Endothelial cell of umbilical vein (primary cell): ENCODE measurements around the gene NLGN1. TPM values are rescaled to one million over a fixed set of nuclear protein-coding genes. Genes with fewer than 3 reads are reported as not detected.

Experiments
- BruUV-seq: library from RNA; stranded (reverse); fragments of 400-500 nt; replicated peaks from 2 replicates; lab custom pipeline; 2021; lab: Mats Ljungman, UMichigan
- CTCF ChIA-PET: fragments of 300-600, 350-600 bp; sonication (Branson Sonifier 250); formaldehyde crosslinking; loops from one replicate; lab custom pipeline; 2021; ENCODE audit warnings: antibody characterized with exemption, inconsistent platforms; lab: Charles Lee
- POLR2A ChIA-PET: fragments of 300-600, 350-600 bp; sonication (Branson Sonifier 250); formaldehyde crosslinking; loops from one replicate; lab custom pipeline; 2021; ENCODE audit warnings: antibody characterized with exemption, inconsistent platforms; lab: Charles Lee
- DNase-seq: peaks from one replicate; pipeline ENCODE4 v3.0.0-alpha.2; 2011; ENCODE audit warnings: low read depth, low spot score
- FAIRE-seq: peaks from 2 replicates; lab custom pipeline; 2011; peaks lifted over from hg19 to GRCh38; lab: Jason Lieb, UNC
- H2AFZ ChIP-seq: 2 replicates; pipeline ENCODE4 v1.6.0; 2012; ENCODE audit warnings: low read depth, low read length, control low read depth, inconsistent platforms
- H3K27ac ChIP-seq: 2 replicates; pipeline ENCODE4 v1.5.1; 2011; ENCODE audit warnings: low read depth, mild to moderate bottlenecking, control low read depth, low read length, moderate library complexity; ENCODE audit not compliant: insufficient read depth
- H3K27me3 ChIP-seq, 2 experiments: 2 replicates each; pipeline versions ENCODE4 v1.6.0 to v1.6.1; 2011; ENCODE audit warnings: low read length in 2 of 2, mixed read lengths in 1 of 2; ENCODE audit not compliant: control insufficient read depth in 2 of 2, insufficient read depth in 2 of 2
- H3K36me3 ChIP-seq, 2 experiments: 2 replicates in 1 of 2; 3 replicates in 1 of 2; pipeline ENCODE4 v1.5.1; 2011; ENCODE audit warnings: low read length in 2 of 2, mild to moderate bottlenecking in 1 of 2, moderate library complexity in 1 of 2; ENCODE audit not compliant: control insufficient read depth in 2 of 2, insufficient read depth in 2 of 2; ENCODE audit errors: extremely low read depth in 1 of 2
- H3K4me1 ChIP-seq: 3 replicates; pipeline ENCODE4 v1.5.1; 2011; ENCODE audit warnings: mild to moderate bottlenecking, low read length; ENCODE audit not compliant: control insufficient read depth, insufficient read depth; ENCODE audit errors: extremely low read depth
- H3K4me2 ChIP-seq: 2 replicates; pipeline ENCODE4 v1.6.1; 2011; ENCODE audit warnings: low read length, control low read depth, mixed read lengths; ENCODE audit not compliant: insufficient read depth
- H3K4me3 ChIP-seq, 3 experiments: fragments of 200-600 bp in 1 of 3; sonication (generic), shearing (Covaris generic) in 1 of 3; replicated peaks in 1 of 3; 2 replicates each; pipeline ENCODE4 v1.5.1; 2011 to 2016; ENCODE audit warnings: control low read depth in 3 of 3, low read length in 3 of 3, mild to moderate bottlenecking in 2 of 3, inconsistent platforms in 1 of 3, low read depth in 1 of 3, moderate library complexity in 1 of 3; ENCODE audit not compliant: insufficient read depth in 1 of 3
- H3K79me2 ChIP-seq: 2 replicates; pipeline ENCODE4 v1.6.0; 2012; ENCODE audit warnings: low read length, inconsistent platforms; ENCODE audit not compliant: control insufficient read depth, insufficient read depth
- H3K9ac ChIP-seq: replicated peaks from 2 replicates; pipeline ENCODE3; 2011; ENCODE audit warnings: low read length, control low read depth; ENCODE audit not compliant: insufficient read depth; ENCODE audit errors: extremely low read depth
- H3K9me1 ChIP-seq: replicated peaks from 3 replicates; pipeline ENCODE4 v1.6.0; 2011; ENCODE audit warnings: mild to moderate bottlenecking, low read length; ENCODE audit not compliant: control insufficient read depth, insufficient read depth; ENCODE audit errors: extremely low read depth
- H3K9me3 ChIP-seq: replicated peaks from 2 replicates; pipeline ENCODE4 v1.5.1; 2012; ENCODE audit warnings: low read length, inconsistent platforms; ENCODE audit not compliant: control insufficient read depth, insufficient read depth
- H4K20me1 ChIP-seq: replicated peaks from 2 replicates; pipeline ENCODE3; 2011; ENCODE audit warnings: mild to moderate bottlenecking, low read length; ENCODE audit not compliant: control insufficient read depth, insufficient read depth; ENCODE audit errors: extremely low read depth
- CTCF ChIP-seq, 2 donors: IDR thresholded peaks; 1 replicate in 1 of 2; 2 replicates in 1 of 2; pipeline ENCODE4 v1.5.1; 2011; ENCODE audit warnings: low read length in 2 of 2, mild to moderate bottlenecking in 2 of 2, moderate library complexity in 2 of 2, control low read depth in 1 of 2, inconsistent platforms in 1 of 2, low read depth in 1 of 2; ENCODE audit not compliant: insufficient read depth in 1 of 2; ENCODE audit errors: extremely low read depth in 1 of 2
- EZH2 ChIP-seq: IDR thresholded peaks from 2 replicates; pipeline ENCODE4 v1.6.1; 2012; ENCODE audit warnings: borderline replicate concordance, low read depth, mild to moderate bottlenecking, moderate library complexity, low read length, inconsistent platforms; ENCODE audit not compliant: severe bottlenecking
- FOS ChIP-seq: IDR thresholded peaks from 2 replicates; pipeline ENCODE4 v1.6.1; 2011; ENCODE audit warnings: mild to moderate bottlenecking, low read length, moderate library complexity, borderline replicate concordance; ENCODE audit not compliant: insufficient read depth
- GATA2 ChIP-seq: IDR thresholded peaks from 2 replicates; pipeline ENCODE4 v1.7.0; 2011; ENCODE audit warnings: low read depth, mild to moderate bottlenecking, moderate library complexity, mixed read lengths, low read length; ENCODE audit not compliant: insufficient read length, insufficient read depth
- JUN ChIP-seq: IDR thresholded peaks from 2 replicates; pipeline ENCODE4 v1.6.1; 2011; ENCODE audit warnings: borderline replicate concordance, low read depth; ENCODE audit not compliant: insufficient read length, insufficient read depth
- MAX ChIP-seq: IDR thresholded peaks from 2 replicates; pipeline ENCODE4 v1.6.1; 2011; ENCODE audit not compliant: insufficient read depth, insufficient read length
- MYC ChIP-seq: IDR thresholded peaks from one replicate; pipeline ENCODE4 v1.6.1; 2011; ENCODE audit warnings: mild to moderate bottlenecking, low read depth, low read length
- POLR2A ChIP-seq: IDR thresholded peaks from 2 replicates; pipeline ENCODE4 v1.6.1; 2012; ENCODE audit warnings: low read depth, mild to moderate bottlenecking, control low read depth, low read length
- POLR2AphosphoS5 ChIP-seq: IDR thresholded peaks from 2 replicates; pipeline ENCODE4 v1.6.1; 2012; ENCODE audit warnings: low read depth, mild to moderate bottlenecking, control low read depth, low read length, moderate library complexity; ENCODE audit not compliant: insufficient read depth
- dilution Hi-C: fragments of 300-500 bp; cut with MboI; formaldehyde crosslinking; loops from one replicate; pipeline ENCODE4 v1.15.0; 2019; ENCODE audit warnings: low sequenced_read_pairs; ENCODE audit not compliant: extremely low pct_ligation_motif_present
- intact Hi-C: fragments of 100-400 bp; cut with micrococcal nuclease; formaldehyde crosslinking; loops from one replicate; pipeline ENCODE4 v1.10.0; 2022
- polyA plus RNA-seq, 4 experiments: library from polyadenylated mRNA; depleted of rRNA in 3 of 4; stranded (reverse) in 3 of 4; unstranded in 1 of 4; fragments of >200 nt; gene quantifications; 2 replicates each; pipeline versions ENCODE4 v1.2.1 to v1.2.3, GENCODE V29; 2011 to 2012; ENCODE audit warnings: missing spikeins in 1 of 4
- total RNA-seq: library from RNA; stranded (reverse); gene quantifications from 2 replicates; pipeline ENCODE4 v1.2.3, GENCODE V29; 2021

The NLGN1 gene
- total and polyA plus RNA-seq, 2 donors (not counting 3 experiments of a cell fraction or from before 2014, with no cell fraction given): 7.9 to 16.3 TPM

GRCh38 chr3:173706630-173707029, 309.1 kb downstream of the NLGN1 start:
- Histone ChIP-seq H2AFZ (no peak overlapping the region), H3K4me2 (no peak overlapping the region), H3K27me3 (no peaks in the 10 kb centered on the region), H3K4me1 (no peaks in the 10 kb centered on the region), H3K79me2 (no peaks in the 10 kb centered on the region), H3K27ac (no peak overlapping the region), H3K9me1 (peaks cover 2% of the 10 kb centered on the region), H3K36me3 (no peaks in the 10 kb centered on the region), H4K20me1 (no peaks in the 10 kb centered on the region), H3K9ac (no peak overlapping the region), H3K9me3 (no peaks in the 10 kb centered on the region), H3K4me3 (no peak overlapping the region)
- ChIA-PET CTCF (no interaction called here), POLR2A (no interaction called here)
- no TSS peak for BruUV-seq
- no peak for DNase-seq
- FAIRE-seq: no peak
- dilution Hi-C loops: no loop called here
- TF ChIP-seq FOS: no peak
- intact Hi-C loops: no loop called here

- H3K27ac ChIP-seq: no peak overlapping the region
- H3K9me3 ChIP-seq: no peaks in the 10 kb centered on the region
- DNase-seq (no peak), FAIRE-seq (no peak)
- dilution Hi-C loops: no loop called here
- ChIA-PET POLR2A (no interaction called here), CTCF (no interaction called here)
- H3K4me3 ChIP-seq: no peak overlapping the region
- no peaks in the 10 kb centered on the region for H3K79me2 ChIP-seq
- no peak overlapping the region for H3K9ac ChIP-seq
- no peaks in the 10 kb centered on the region for H3K36me3 ChIP-seq
- no peaks in the 10 kb centered on the region for H3K9me1 ChIP-seq
- no peaks in the 10 kb centered on the region for H3K27me3 ChIP-seq
- no peak overlapping the region for H3K4me2 ChIP-seq
- BruUV-seq: no TSS peak
- H2AFZ ChIP-seq: no peak overlapping the region
- intact Hi-C loops: no loop called here
- no peaks in the 10 kb centered on the region for H3K4me1 ChIP-seq
- no peaks in the 10 kb centered on the region for H4K20me1 ChIP-seq
- TF ChIP-seq FOS (no peak), POLR2A (no peak), MAX (no peak), POLR2AphosphoS5 (no peak), EZH2 (no peak), CTCF (IDR thresholded peaks at IDR 0.05; ENCODE audit: extremely low read depth in 1 of 2, insufficient read depth in 1 of 2, low read depth in 1 of 2, low read length in 2 of 2) (no peak), GATA2 (no peak), JUN (no peak), MYC (no peak)
These were observed 310.6 kb downstream of the NLGN1 start for GRCh38 chr3:173708191-173708590.
